ENCODE data around the gene PRPS1L1. TPM values are rescaled to one million over a fixed set of nuclear protein-coding genes. Genes with fewer than 3 reads are reported as not detected.

The PRPS1L1 gene
- total RNA-seq, 1 experiment from 2014 or later = not detected

DNA sequence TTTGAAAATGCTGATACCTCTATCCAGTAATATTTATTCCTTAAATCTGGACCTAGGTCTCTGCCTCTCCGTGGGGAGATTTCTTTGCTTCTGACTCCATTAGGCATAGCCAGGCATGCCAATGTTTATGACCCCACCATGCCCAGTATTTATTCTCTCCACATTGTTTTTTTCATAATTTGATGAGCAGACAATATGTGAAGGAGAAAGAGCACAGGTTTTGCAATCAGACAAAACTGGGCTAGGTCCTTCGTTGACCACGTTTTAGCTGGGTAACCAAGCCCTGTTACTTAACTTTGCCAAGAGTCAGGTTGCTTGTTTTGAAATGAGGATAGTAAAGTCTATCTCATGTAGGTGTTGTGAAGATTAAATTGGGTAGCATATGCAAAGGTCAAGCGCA is 21.6 kb upstream of the PRPS1L1 start:
- Histone ChIP-seq H2AFZ (ENCODE audit: low read length) (no peak overlapping the region), H4K5ac (ENCODE audit: insufficient read length, low read depth, low read length) (no peak overlapping the region), H4K8ac (replicated peaks; ENCODE audit: insufficient read length, low read depth, low read length) (no peak overlapping the region), H2BK5ac (ENCODE audit: insufficient read length, low read length) (no peak overlapping the region), H3K14ac (ENCODE audit: insufficient read depth, low read length) (no peak overlapping the region), H3K27ac (ENCODE audit: insufficient read length, low read depth, low read length) (no peak overlapping the region), H3K79me2 (ENCODE audit: insufficient read depth, low read length) (no peaks in the 10 kb centered on the region), H2BK15ac (ENCODE audit: low read depth, low read length) (no peak overlapping the region), H3K56ac (ENCODE audit: insufficient read length, low read depth, low read length) (no peak overlapping the region), H3K27me3 (ENCODE audit: insufficient read depth, low read length) (no peaks in the 10 kb centered on the region), H3K9ac (ENCODE audit: extremely low read depth, insufficient read length, low read length) (no peak overlapping the region), H4K91ac (ENCODE audit: insufficient read length, low read depth, low read length) (no peak overlapping the region), H3K9me3 (ENCODE audit: control insufficient read depth, low read depth, low read length) (no peaks in the 10 kb centered on the region), H3K79me1 (ENCODE audit: insufficient read depth, low read depth, low read length, poor library complexity, severe bottlenecking) (no peaks in the 10 kb centered on the region), H2AK5ac (ENCODE audit: insufficient read length, low read length) (no peak overlapping the region), H4K20me1 (ENCODE audit: control insufficient read depth, insufficient read depth, insufficient read length) (no peaks in the 10 kb centered on the region), H3T11ph (ENCODE audit: low read length) (no peak overlapping the region), H3K23me2 (ENCODE audit: insufficient read length, low read depth, low read length, poor library complexity, severe bottlenecking) (no peaks in the 10 kb centered on the region), H3K4me2 (ENCODE audit: insufficient read depth, insufficient read length, low read length) (no peak overlapping the region), H3K18ac (ENCODE audit: insufficient read length, low read depth, low read length) (no peak overlapping the region), H3K4me1 (ENCODE audit: insufficient read depth, low read length) (no peaks in the 10 kb centered on the region), H2BK12ac (ENCODE audit: insufficient read length, low read depth, low read length) (no peak overlapping the region), H3K23ac (ENCODE audit: insufficient read length, low read depth, low read length) (no peak overlapping the region), H2BK20ac (ENCODE audit: low read depth, low read length, poor library complexity, severe bottlenecking) (no peak overlapping the region), H3K4ac (ENCODE audit: low read depth, low read length) (no peak overlapping the region), H2BK120ac (ENCODE audit: low read depth, low read length, poor library complexity, severe bottlenecking) (no peak overlapping the region)
- Mint-ChIP-seq H3K4me1 (no peaks in the 10 kb centered on the region), H3K27ac (no peak overlapping the region), H3K36me3 (ENCODE audit: insufficient read depth in 1 of 3, low read depth in 3 of 3) (no peaks in the 10 kb centered on the region), H3K4me3 (no peak overlapping the region), H3K27me3 (ENCODE audit: low read depth) (no peaks in the 10 kb centered on the region), H3K9me3 (no peaks in the 10 kb centered on the region)
- no CpG with 5 or more reads among the region's 4 CpGs for WGBS (ENCODE audit: extremely low coverage, insufficient read length, low lambda C conversion rate)
- no peak for DNase-seq
- TF ChIP-seq, protein P1, sequence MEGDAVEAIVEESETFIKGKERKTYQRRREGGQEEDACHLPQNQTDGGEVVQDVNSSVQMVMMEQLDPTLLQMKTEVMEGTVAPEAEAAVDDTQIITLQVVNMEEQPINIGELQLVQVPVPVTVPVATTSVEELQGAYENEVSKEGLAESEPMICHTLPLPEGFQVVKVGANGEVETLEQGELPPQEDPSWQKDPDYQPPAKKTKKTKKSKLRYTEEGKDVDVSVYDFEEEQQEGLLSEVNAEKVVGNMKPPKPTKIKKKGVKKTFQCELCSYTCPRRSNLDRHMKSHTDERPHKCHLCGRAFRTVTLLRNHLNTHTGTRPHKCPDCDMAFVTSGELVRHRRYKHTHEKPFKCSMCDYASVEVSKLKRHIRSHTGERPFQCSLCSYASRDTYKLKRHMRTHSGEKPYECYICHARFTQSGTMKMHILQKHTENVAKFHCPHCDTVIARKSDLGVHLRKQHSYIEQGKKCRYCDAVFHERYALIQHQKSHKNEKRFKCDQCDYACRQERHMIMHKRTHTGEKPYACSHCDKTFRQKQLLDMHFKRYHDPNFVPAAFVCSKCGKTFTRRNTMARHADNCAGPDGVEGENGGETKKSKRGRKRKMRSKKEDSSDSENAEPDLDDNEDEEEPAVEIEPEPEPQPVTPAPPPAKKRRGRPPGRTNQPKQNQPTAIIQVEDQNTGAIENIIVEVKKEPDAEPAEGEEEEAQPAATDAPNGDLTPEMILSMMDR (conservative IDR thresholded peaks at IDR 0.05) = no peak
